ENCODE results near the gene HOOK1.
"Not testable (repeated sequence)": the region's sequence is repeated elsewhere in the genome, so short reads cannot be mapped to it uniquely, and the experiment has no call there.

The HOOK1 gene

GRCh38 chr1:59819566-59820438 is 5.1 kb downstream of the HOOK1 start:
- no peak for DNase-seq (ENCODE audit: low spot score)

GRCh38 chr1:59827055-59827643 is 12.4 kb downstream of the HOOK1 start:
- no peak for DNase-seq (ENCODE audit: low spot score)

- no peak for DNase-seq (ENCODE audit: low spot score)
These were observed 13.4 kb downstream of the HOOK1 start for GRCh38 chr1:59828160-59828559.

DNA sequence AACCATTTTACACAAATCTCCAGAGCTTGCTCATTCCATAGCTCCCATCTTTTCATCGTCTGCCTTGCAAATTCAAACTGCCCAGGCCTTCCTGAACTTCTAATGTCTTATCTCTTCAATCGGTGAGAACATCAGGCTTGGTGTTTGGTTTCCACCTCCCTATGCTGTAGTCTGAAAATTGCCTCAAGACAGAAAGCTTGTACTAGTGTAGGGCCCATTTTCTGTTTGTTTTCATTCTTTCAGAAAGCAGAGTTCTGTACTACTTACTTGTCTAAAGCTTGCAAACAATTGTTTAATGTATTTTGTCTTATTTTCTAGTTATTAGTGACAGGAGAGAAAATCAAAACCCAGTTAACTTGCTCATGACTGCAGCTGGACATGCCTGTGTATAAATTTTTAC is 16.8 kb downstream of the HOOK1 start:
- DNase-seq (ENCODE audit: low spot score) = no peak

DNA sequence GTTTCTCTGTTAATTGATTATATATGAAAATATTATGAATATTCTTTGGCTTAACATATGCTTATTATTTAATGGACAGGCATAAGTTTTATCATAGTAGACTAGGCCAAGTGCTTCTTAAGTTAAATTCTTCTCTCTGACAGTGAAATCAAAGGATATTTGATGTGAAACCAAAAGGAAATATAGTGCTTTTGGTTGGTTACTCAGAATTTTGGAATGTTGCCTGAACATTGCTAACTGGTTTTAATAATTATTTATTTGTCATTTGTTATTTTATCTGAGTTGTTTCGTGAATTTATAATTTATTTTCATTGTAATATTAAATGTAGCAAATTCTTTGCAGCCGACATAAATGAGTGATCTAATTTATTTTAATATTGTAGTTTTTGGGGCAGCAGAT is 18.3 kb downstream of the HOOK1 start:
- DNase-seq (ENCODE audit: low spot score) = no peak

GRCh38 chr1:59833991-59834390 is 19.2 kb downstream of the HOOK1 start:
- no peak for DNase-seq (ENCODE audit: low spot score)

DNA sequence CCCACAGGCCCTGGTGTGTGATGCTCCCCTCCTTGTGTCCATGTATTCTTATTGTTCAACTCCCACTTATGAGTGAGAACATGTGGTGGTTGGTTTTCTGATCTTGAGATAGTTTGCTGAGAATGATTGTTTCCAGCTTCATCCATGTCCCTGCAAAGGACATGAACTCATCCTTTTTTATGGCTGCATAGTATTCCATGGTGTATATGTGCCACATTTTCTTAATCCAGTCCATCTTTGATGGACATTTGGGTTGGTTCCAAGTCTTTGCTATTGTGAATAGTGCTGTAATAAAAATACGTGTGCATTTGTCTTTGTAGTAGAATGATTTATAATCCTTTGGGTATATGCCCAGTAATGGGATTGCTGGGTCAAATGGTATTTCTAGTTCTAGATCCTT is 23.1 kb downstream of the HOOK1 start:
- DNase-seq (ENCODE audit: low spot score) = not testable (repeated sequence)

DNA sequence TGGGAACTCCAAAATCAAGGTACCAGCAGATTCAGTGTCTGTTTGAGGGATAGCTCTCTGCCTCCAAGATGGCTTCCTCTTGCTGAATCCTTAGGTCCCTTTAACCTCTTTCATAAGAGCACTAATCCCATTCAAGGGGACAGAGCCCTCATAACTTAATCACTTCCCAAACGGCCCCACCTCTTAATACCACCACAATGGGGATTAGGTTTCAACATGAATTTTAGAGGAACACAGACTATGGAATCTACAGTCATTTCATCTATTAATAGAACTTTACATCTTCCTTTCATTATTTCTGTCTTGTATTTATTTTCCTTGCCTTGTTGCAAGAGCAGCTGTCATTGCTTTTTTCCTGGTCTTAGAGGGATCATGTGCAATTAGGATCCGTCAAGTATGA is 30.3 kb downstream of the HOOK1 start:
- no peak for DNase-seq (ENCODE audit: low spot score)

- no peak for DNase-seq (ENCODE audit: low spot score)
These were observed 31.6 kb downstream of the HOOK1 start for GRCh38 chr1:59846209-59846894.

DNA sequence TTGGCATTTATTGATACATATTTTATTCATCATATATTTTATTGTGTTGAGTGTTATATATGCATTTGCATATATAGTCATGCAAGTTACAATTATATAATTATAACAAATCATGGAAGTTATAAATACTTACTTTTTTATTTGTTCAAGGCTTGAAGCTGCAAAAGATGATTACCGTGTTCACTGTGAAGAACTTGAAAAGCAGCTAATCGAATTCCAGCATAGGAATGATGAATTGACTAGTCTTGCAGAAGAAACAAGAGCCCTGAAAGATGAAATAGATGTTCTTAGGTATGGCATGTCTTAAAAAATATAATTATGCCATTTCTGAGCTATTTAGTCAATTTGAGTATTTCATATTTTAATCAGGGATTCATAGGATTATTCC is 32.1 kb downstream of the HOOK1 start:
- DNase-seq (ENCODE audit: low spot score) = no peak

DNA sequence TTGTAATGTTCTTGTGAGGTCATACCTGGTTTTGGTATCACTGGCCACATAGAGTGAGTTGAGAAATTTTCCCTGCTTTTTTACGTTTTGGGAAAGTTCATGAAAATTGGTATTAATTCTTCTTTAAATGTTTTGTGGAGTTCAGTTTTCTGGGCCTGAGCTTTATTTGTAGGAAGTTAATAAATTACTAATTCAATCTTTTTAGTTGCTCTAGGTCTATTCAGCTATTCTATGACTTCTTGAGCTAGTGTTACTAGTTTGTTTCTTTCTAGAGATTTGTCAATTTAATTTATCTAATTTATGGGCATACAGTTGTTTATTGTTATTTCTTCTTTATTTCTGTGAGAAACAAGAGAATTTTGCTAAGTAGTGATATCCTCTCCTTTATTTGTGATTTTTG is 37.4 kb downstream of the HOOK1 start:
- no peak for DNase-seq (ENCODE audit: low spot score)

GRCh38 chr1:59855297-59855696 is 40.5 kb downstream of the HOOK1 start:
- not testable (repeated sequence) for DNase-seq (ENCODE audit: low spot score)

DNA sequence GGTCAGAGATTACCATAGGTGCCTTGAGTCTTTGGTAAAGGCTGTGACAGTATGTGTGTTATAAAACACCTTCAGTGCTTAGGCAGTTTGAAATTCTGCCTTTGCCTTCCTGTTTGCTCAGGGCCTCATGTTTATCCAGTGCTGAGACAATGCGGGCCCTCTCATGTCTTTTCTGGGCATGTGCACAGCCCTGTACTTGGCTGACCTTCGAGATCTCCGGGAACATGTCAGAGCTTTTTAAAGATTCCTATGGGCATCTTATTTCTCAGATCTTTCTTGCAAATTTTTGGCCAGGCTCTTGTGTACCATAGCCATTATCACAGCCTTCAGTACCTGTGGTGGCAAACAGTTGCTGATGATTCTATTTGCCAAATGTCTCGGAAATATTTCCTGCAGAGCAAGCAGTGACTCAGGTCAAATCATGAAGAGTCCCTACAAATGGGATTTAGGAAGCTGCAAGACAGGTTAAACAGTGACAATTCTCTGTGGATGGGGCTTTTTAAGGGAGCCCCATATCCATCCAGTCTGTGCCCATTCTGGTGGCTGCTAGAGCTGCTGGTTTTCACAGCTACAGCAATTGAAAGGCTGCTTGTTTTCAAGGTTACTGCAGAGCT is 42.1 kb downstream of the HOOK1 start:
- no peak for DNase-seq (ENCODE audit: low spot score)

DNA sequence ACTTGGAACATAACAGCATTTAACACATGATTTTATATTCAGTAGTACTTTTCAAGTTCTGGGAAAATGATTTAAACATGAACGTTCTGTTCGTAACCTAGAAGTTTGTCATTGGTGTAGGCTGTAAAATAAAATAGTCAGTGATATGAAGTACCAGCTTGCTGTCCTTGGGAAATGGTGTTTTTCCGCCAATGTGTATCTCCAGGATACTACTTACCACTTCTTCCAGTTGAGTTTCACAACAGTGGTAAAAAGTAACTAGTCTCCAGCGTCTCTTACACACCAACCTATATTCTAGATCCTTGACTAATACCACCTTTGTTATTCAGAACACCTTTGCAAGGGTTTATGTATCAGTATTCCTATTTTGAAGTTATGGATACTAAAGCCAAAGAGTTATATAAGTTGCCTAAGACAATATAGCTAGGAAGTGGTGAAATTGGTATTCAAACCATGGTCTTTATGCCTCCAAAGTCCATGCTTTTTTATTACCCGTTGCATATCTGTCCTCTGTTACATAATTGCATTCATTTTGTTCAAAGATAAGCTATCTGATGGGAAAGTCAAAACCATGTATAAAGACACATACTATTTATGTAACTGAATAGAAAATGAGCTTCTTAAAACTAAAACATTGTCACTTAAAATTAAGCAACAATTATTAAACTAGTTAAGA is 43.1 kb downstream of the HOOK1 start:
- no peak for DNase-seq (ENCODE audit: low spot score)

GRCh38 chr1:59866462-59866861 is 51.7 kb downstream of the HOOK1 start:
- DNase-seq (ENCODE audit: low spot score) = no peak

DNA sequence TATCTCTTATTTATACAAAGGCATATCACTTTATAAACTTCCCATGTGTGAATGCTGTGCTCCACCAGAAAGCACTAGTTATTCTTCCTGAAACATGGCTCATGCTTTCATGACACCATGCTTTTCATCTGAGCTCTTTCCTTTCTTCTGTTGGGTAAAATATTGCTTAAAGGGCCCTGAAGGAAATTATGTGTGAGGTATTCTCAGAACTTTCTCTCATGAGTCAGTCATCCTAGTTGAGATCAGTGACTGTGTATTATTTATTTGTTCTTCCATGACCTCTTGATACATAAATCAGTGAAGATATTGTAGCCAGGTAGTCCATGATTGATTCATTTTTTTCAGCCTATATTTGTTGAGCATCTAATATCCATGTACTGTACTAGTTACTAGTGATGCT is 57.0 kb downstream of the HOOK1 start:
- DNase-seq (ENCODE audit: low spot score) = no peak

DNA sequence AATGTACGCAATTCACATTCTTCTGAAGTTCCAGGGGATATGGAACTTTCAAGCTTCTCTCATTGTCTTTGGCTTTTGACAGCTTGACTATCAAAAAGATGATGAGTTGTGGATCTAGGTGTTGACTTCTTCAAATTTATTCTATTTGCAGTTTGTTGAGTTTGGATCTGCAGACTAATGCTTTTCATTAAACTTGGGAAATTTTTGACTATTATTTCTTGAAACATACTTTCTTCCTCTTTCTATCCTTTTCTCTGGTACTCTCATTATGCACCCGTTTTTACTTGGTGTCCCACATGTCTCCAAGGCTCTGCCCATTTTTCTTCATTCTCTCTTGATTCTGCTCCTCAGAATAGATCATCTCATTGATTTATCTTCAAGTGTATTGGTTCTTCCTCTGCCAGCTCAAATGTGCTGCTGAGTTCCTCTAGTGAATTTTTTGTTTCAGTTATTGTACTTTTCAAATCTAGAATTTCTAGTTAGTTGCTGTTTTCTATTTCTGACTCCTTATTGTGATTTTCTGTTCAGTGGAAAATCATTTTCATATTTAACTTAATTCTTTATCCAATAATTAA is 62.4 kb downstream of the HOOK1 start:
- DNase-seq (ENCODE audit: low spot score) = no peak

DNA sequence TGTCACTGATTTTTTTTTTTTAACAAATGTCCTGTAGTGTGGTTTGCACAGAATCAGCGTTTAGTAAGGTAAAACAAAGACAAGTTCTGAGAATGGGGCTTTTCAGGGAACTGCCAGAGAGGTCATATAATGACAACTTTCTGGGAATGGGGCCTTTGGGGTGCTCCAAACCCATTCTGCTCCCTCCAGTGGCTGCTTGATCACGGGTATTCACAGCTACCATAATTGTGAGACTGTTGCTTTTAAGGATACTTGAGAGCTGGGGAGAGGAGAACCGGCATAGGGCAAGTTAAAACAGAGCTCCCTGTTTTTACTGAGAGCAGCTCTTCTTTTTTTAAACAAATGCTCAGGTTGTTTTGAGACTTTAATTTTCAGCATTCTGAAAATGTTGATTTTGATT is 63.6 kb downstream of the HOOK1 start:
- DNase-seq (ENCODE audit: low spot score) = no peak

GRCh38 chr1:59879574-59879973 is 64.8 kb downstream of the HOOK1 start:
- no peak for DNase-seq (ENCODE audit: low spot score)

DNA sequence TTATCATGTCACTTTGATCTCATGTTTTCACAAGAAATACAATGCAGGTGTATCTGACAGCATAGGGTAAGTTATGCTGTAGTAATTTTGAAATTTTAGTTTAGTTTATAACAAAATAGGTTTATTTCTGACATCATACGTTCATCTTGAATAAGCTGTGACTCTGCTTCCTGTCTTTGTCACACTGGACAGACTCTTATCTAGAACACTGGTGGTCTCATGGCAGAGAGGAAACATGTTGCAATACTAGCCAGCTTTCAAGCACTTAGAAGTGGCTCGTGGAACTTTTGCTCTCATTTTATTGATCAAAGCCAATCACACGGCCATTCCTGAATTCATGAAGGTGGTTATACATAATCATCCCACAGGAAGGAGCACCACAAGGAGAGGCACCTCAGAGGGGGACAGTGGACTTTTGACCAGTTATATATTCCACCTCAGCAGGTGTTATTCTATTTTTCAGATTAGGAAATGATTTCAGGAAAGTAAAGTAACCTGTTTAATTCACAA is 65.3 kb downstream of the HOOK1 start:
- no peak for DNase-seq (ENCODE audit: low spot score)

DNA sequence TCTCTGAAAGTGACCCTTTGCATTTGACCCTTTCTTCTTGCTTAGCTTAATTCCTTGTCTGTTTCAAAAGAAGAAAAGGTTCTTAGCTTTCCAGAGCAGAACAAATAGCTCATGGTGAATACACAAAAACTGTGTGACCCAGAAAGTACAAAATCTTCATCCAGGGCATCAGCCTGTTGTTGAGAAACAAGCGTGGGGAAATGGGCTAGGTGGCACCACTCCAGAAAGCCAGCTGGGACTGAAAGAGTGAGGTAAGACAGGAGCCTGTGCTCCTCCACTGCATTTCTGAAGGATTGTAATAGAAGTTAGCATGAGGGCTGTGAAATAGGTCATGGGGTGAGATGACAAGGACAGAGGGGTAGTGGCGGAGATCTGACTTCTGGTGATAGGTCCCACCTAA is 66.0 kb downstream of the HOOK1 start:
- no peak for DNase-seq (ENCODE audit: low spot score)

All from hematopoietic multipotent progenitor cell treated with erythropoietin and hydrocortisone succinate and interleukin-3 and kit ligand, for 17 days (in vitro differentiated cells).